Spleen (tissue), 7 donors: Measurements from ENCODE around the gene AHRR.

Experiments
- POLR2A ChIP-seq, 3 donors: fragments of 450-650 bp; IDR thresholded peaks; one replicate each; pipeline ENCODE4 v1.5.1; 2017; ENCODE audit warnings: antibody characterized with exemption in 3 of 3, mild to moderate bottlenecking in 1 of 3
- TF ChIP-seq, protein P1 (sequence below), 11 experiments: fragments of 200-600 bp in 7 of 11; fragments of 450-650 bp in 4 of 11; sonication (generic) in 4 of 11; IDR thresholded peaks in 8 of 11; conservative IDR thresholded peaks in 3 of 11; 1 replicate in 7 of 11; 2 replicates in 4 of 11; pipeline versions ENCODE4 v1.4.0 to v1.8.0; 2016 to 2021; ENCODE audit warnings: antibody characterized with exemption in 11 of 11, inconsistent platforms in 4 of 11, mild to moderate bottlenecking in 1 of 11
- donor health status: DM: no; HTN: no; CAD: no; lungs with moderate emphysema.
- donor health status: DM: no; HTN: no; CAD: no.
- donor health status: DM: no; HTN: no; CAD: no.

- TF ChIP-seq, protein P1, sequence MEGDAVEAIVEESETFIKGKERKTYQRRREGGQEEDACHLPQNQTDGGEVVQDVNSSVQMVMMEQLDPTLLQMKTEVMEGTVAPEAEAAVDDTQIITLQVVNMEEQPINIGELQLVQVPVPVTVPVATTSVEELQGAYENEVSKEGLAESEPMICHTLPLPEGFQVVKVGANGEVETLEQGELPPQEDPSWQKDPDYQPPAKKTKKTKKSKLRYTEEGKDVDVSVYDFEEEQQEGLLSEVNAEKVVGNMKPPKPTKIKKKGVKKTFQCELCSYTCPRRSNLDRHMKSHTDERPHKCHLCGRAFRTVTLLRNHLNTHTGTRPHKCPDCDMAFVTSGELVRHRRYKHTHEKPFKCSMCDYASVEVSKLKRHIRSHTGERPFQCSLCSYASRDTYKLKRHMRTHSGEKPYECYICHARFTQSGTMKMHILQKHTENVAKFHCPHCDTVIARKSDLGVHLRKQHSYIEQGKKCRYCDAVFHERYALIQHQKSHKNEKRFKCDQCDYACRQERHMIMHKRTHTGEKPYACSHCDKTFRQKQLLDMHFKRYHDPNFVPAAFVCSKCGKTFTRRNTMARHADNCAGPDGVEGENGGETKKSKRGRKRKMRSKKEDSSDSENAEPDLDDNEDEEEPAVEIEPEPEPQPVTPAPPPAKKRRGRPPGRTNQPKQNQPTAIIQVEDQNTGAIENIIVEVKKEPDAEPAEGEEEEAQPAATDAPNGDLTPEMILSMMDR (IDR thresholded peaks at IDR 0.05 in 8 of 11, conservative IDR thresholded peaks at IDR 0.05 in 3 of 11), result no peak
- TF ChIP-seq POLR2A (IDR thresholded peaks at IDR 0.05), result no peak
These were observed 16.1 kb upstream of the AHRR start for GRCh38 chr5:305459-305858.
